Testis (tissue), 3 donors: Measurements from ENCODE around the gene GTSF1L. TPM values are rescaled to one million over a fixed set of nuclear protein-coding genes. Genes with fewer than 3 reads are reported as not detected.

ENCODE experiments used
- DNase-seq: peaks from one replicate; pipeline ENCODE4 v3.0.0-alpha.2; 2019
- H3K27ac ChIP-seq, 2 donors: fragments of 200-600 bp; sonication (generic); one replicate each; pipeline ENCODE4 v1.5.1; 2019
- H3K27me3 ChIP-seq: fragments of 200-600 bp; sonication (generic); one replicate; pipeline ENCODE4 v1.5.1; 2019
- H3K36me3 ChIP-seq: fragments of 200-600 bp; sonication (generic); one replicate; pipeline ENCODE4 v1.5.1; 2017; ENCODE audit warnings: low read depth; ENCODE audit errors: missing control alignments
- H3K4me1 ChIP-seq: fragments of 200-600 bp; sonication (generic); one replicate; pipeline ENCODE4 v1.5.1; 2019
- H3K4me3 ChIP-seq, 2 donors: fragments of 200-600 bp; sonication (generic); one replicate each; pipeline ENCODE4 v1.5.1; 2017 to 2019
- H3K9me3 ChIP-seq: fragments of 200-600 bp; sonication (generic); one replicate; pipeline ENCODE4 v1.5.1; 2017
- CTCF ChIP-seq, 3 experiments: fragments of 450-650 bp in 2 of 3; fragments of 200-600 bp in 1 of 3; sonication (generic) in 1 of 3; IDR thresholded peaks; one replicate each; pipeline ENCODE4 v1.5.1; 2016 to 2019; ENCODE audit warnings: antibody characterized with exemption in 3 of 3, mild to moderate bottlenecking in 2 of 3, moderate library complexity in 1 of 3
- POLR2A ChIP-seq: fragments of 450-650 bp; IDR thresholded peaks from one replicate; pipeline ENCODE4 v1.6.1; 2017; ENCODE audit warnings: antibody characterized with exemption, mild to moderate bottlenecking, moderate library complexity
- WGBS, 2 donors: methylation state at CpG; one replicate each; pipeline ENCODE4 v1.1.5; 2018; 5-methylcytosine and 5-hydroxymethylcytosine counted together
- intact Hi-C: fragments of 100-400 bp; cut with DNase I; formaldehyde crosslinking; loops from one replicate; pipeline ENCODE4 v1.15.1; 2023; ENCODE audit warnings: low total_unique reads
- polyA plus RNA-seq: library from polyadenylated mRNA; stranded (reverse); fragments of 350-450 nt; fragmentation: Illumina TruSeq; extraction: RNeasy Lipid Tissue Mini Kit (QIAGEN cat#74804); gene quantifications from one replicate; pipeline ENCODE4 v1.2.3, GENCODE V29; 2014; ENCODE audit warnings: low read depth, low replicate concordance; ENCODE audit not compliant: insufficient read depth
- total RNA-seq, 2 donors: library from RNA; depleted of rRNA; stranded (reverse); fragments of >200 nt; gene quantifications; one replicate each; pipeline ENCODE4 v1.2.3, GENCODE V29; 2016

GTSF1L gene
- total and polyA plus RNA-seq, 3 donors from 2014 or later, result 79.2 to 244 (median 202) TPM

DNA sequence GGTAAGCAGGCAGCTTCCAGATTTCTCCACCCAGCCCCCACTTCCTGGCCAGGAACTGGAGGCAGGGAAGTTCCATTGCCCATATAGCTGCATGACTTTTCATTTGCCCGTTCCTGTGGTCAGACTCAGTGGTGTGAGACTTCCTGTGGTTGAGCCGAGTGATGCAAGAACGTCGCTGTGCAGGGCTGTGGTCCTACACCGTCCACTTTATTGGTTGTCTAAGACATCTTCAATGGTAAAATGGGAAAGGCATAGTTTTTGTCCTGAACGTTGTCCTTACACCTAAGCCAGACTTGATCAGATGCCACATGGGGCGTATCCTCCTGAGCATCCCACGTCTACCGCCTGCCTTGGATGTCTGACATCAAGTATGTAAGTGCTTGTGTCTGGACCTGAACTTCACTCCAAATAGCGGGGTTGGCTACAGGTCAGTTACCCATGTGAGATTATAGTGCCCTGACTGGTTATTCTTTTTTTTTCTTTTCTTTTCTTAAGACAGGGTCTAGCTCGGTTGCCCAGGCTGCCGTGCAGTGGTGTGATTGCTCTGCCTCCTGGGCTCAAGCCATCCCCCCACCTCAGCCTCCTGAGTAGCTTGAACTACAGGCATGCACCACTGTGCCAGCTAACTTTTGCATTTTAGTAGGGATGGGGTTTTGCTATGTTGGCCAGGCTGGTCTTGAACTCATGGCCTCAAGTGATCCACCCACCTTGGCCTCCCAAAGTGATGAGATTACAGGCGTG is 25.9 kb upstream of the GTSF1L start:
- Histone ChIP-seq H3K4me1 (no peaks in the 10 kb centered on the region), H3K27ac (no peak overlapping the region), H3K9me3 (no peaks in the 10 kb centered on the region), H3K36me3 (no peaks in the 10 kb centered on the region), H3K4me3 (no peak overlapping the region), H3K27me3 (no peaks in the 10 kb centered on the region)
- intact Hi-C loops, result no loop called here
- WGBS, 2 donors, result 85 to 92% methylated on average over 13 of the region's 13 CpGs
- TF ChIP-seq POLR2A (no peak), CTCF (IDR thresholded peaks at IDR 0.05) (no peak)
- no peak for DNase-seq

DNA sequence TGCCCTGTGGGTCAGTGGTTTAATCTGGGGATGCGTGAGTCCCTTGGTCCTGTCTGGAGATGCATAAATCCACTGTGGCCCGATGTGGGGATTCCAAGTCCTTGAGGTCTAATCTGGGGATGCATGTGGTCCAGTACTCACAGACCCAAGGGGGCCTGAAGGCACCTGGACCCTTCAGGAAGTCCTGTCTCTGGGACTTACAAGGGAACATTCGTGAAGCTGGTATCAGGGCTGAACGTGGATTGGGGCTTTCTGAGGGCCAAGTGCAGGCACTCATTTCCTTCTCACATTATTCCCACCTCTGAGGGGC is 25.2 kb upstream of the GTSF1L start:
- no peaks in the 10 kb centered on the region for H3K4me1 ChIP-seq
- TF ChIP-seq POLR2A, result no peak
- no peak for TF ChIP-seq CTCF (IDR thresholded peaks at IDR 0.05)
- 75 to 93% methylated on average over 3 to 4 of the region's 4 CpGs for WGBS, 2 donors
- H3K4me3 ChIP-seq, result no peak overlapping the region
- H3K27me3 ChIP-seq, result no peaks in the 10 kb centered on the region
- intact Hi-C loops, result no loop called here
- DNase-seq, result no peak
- no peaks in the 10 kb centered on the region for H3K36me3 ChIP-seq
- no peaks in the 10 kb centered on the region for H3K9me3 ChIP-seq
- no peak overlapping the region for H3K27ac ChIP-seq

- Histone ChIP-seq H3K4me1 (no peaks in the 10 kb centered on the region), H3K9me3 (no peaks in the 10 kb centered on the region), H3K27ac (no peak overlapping the region), H3K27me3 (no peaks in the 10 kb centered on the region), H3K36me3 (no peaks in the 10 kb centered on the region), H3K4me3 (no peak overlapping the region)
- TF ChIP-seq CTCF (IDR thresholded peaks at IDR 0.05), result no peak
- DNase-seq, result no peak
- 83 to 90% methylated on average over 11 of the region's 11 CpGs for WGBS, 2 donors
- intact Hi-C loops, result no loop called here
These were observed 24.6 kb upstream of the GTSF1L start for GRCh38 chr20:43751167-43752050.

DNA sequence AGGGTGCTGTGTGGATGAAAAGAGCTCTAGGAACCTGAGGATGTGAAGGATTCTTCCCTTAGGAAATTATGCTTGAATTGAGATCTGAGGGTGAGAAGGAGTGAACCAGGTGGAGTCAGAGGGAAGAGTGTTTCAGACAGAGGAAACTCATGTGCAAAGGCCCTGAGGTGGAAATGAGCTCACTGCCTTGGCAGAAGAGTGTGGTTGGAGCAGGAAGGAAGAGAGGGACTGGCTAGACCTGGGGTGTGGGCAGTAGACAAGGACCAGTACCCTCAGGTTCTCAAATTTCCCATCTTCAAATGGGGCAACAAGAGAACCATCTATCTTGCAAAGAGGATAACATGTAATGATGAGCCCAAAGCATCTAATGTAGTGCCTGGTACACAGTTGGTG is 24.0 kb upstream of the GTSF1L start:
- H3K36me3 ChIP-seq, result no peaks in the 10 kb centered on the region
- intact Hi-C loops, result no loop called here
- TF ChIP-seq POLR2A, result no peak
- TF ChIP-seq CTCF (IDR thresholded peaks at IDR 0.05), result no peak
- no peak for DNase-seq
- no peaks in the 10 kb centered on the region for H3K4me1 ChIP-seq
- H3K27me3 ChIP-seq, result no peaks in the 10 kb centered on the region
- no peak overlapping the region for H3K27ac ChIP-seq
- H3K4me3 ChIP-seq, result no peak overlapping the region
- no peaks in the 10 kb centered on the region for H3K9me3 ChIP-seq
